Endothelial cell of umbilical vein (primary cell): Measurements from ENCODE around the gene UBXN1. TPM values are rescaled to one million over a fixed set of nuclear protein-coding genes. Genes with fewer than 3 reads are reported as not detected.
A peak's percentile ranks its signal among the peaks of the same experiment; 100 is the strongest.
"Not testable (repeated sequence)": the region's sequence is repeated elsewhere in the genome, so short reads cannot be mapped to it uniquely, and the experiment has no call there.

Experiments
- BruUV-seq: library from RNA; stranded (reverse); fragments of 400-500 nt; replicated peaks from 2 replicates; lab custom pipeline; 2021; lab: Mats Ljungman, UMichigan
- CTCF ChIA-PET: fragments of 300-600, 350-600 bp; sonication (Branson Sonifier 250); formaldehyde crosslinking; loops from one replicate; lab custom pipeline; 2021; ENCODE audit warnings: antibody characterized with exemption, inconsistent platforms; lab: Charles Lee
- POLR2A ChIA-PET: fragments of 300-600, 350-600 bp; sonication (Branson Sonifier 250); formaldehyde crosslinking; loops from one replicate; lab custom pipeline; 2021; ENCODE audit warnings: antibody characterized with exemption, inconsistent platforms; lab: Charles Lee
- DNase-seq: peaks from one replicate; pipeline ENCODE4 v3.0.0-alpha.2; 2011; ENCODE audit warnings: low read depth, low spot score
- FAIRE-seq: peaks from 2 replicates; lab custom pipeline; 2011; peaks lifted over from hg19 to GRCh38; lab: Jason Lieb, UNC
- H2AFZ ChIP-seq: 2 replicates; pipeline ENCODE4 v1.6.0; 2012; ENCODE audit warnings: low read depth, low read length, control low read depth, inconsistent platforms
- H3K27ac ChIP-seq: 2 replicates; pipeline ENCODE4 v1.5.1; 2011; ENCODE audit warnings: low read depth, mild to moderate bottlenecking, control low read depth, low read length, moderate library complexity; ENCODE audit not compliant: insufficient read depth
- H3K27me3 ChIP-seq, 2 experiments: 2 replicates each; pipeline versions ENCODE4 v1.6.0 to v1.6.1; 2011; ENCODE audit warnings: low read length in 2 of 2, mixed read lengths in 1 of 2; ENCODE audit not compliant: control insufficient read depth in 2 of 2, insufficient read depth in 2 of 2
- H3K36me3 ChIP-seq, 2 experiments: 2 replicates in 1 of 2; 3 replicates in 1 of 2; pipeline ENCODE4 v1.5.1; 2011; ENCODE audit warnings: low read length in 2 of 2, mild to moderate bottlenecking in 1 of 2, moderate library complexity in 1 of 2; ENCODE audit not compliant: control insufficient read depth in 2 of 2, insufficient read depth in 2 of 2; ENCODE audit errors: extremely low read depth in 1 of 2
- H3K4me1 ChIP-seq: 3 replicates; pipeline ENCODE4 v1.5.1; 2011; ENCODE audit warnings: mild to moderate bottlenecking, low read length; ENCODE audit not compliant: control insufficient read depth, insufficient read depth; ENCODE audit errors: extremely low read depth
- H3K4me2 ChIP-seq: 2 replicates; pipeline ENCODE4 v1.6.1; 2011; ENCODE audit warnings: low read length, control low read depth, mixed read lengths; ENCODE audit not compliant: insufficient read depth
- H3K4me3 ChIP-seq, 3 experiments: fragments of 200-600 bp in 1 of 3; sonication (generic), shearing (Covaris generic) in 1 of 3; replicated peaks in 1 of 3; 2 replicates each; pipeline ENCODE4 v1.5.1; 2011 to 2016; ENCODE audit warnings: control low read depth in 3 of 3, low read length in 3 of 3, mild to moderate bottlenecking in 2 of 3, inconsistent platforms in 1 of 3, low read depth in 1 of 3, moderate library complexity in 1 of 3; ENCODE audit not compliant: insufficient read depth in 1 of 3
- H3K79me2 ChIP-seq: 2 replicates; pipeline ENCODE4 v1.6.0; 2012; ENCODE audit warnings: low read length, inconsistent platforms; ENCODE audit not compliant: control insufficient read depth, insufficient read depth
- H3K9ac ChIP-seq: replicated peaks from 2 replicates; pipeline ENCODE3; 2011; ENCODE audit warnings: low read length, control low read depth; ENCODE audit not compliant: insufficient read depth; ENCODE audit errors: extremely low read depth
- H3K9me1 ChIP-seq: replicated peaks from 3 replicates; pipeline ENCODE4 v1.6.0; 2011; ENCODE audit warnings: mild to moderate bottlenecking, low read length; ENCODE audit not compliant: control insufficient read depth, insufficient read depth; ENCODE audit errors: extremely low read depth
- H3K9me3 ChIP-seq: replicated peaks from 2 replicates; pipeline ENCODE4 v1.5.1; 2012; ENCODE audit warnings: low read length, inconsistent platforms; ENCODE audit not compliant: control insufficient read depth, insufficient read depth
- H4K20me1 ChIP-seq: replicated peaks from 2 replicates; pipeline ENCODE3; 2011; ENCODE audit warnings: mild to moderate bottlenecking, low read length; ENCODE audit not compliant: control insufficient read depth, insufficient read depth; ENCODE audit errors: extremely low read depth
- CTCF ChIP-seq, 2 donors: IDR thresholded peaks; 1 replicate in 1 of 2; 2 replicates in 1 of 2; pipeline ENCODE4 v1.5.1; 2011; ENCODE audit warnings: low read length in 2 of 2, mild to moderate bottlenecking in 2 of 2, moderate library complexity in 2 of 2, control low read depth in 1 of 2, inconsistent platforms in 1 of 2, low read depth in 1 of 2; ENCODE audit not compliant: insufficient read depth in 1 of 2; ENCODE audit errors: extremely low read depth in 1 of 2
- POLR2AphosphoS5 ChIP-seq: IDR thresholded peaks from 2 replicates; pipeline ENCODE4 v1.6.1; 2012; ENCODE audit warnings: low read depth, mild to moderate bottlenecking, control low read depth, low read length, moderate library complexity; ENCODE audit not compliant: insufficient read depth
- dilution Hi-C: fragments of 300-500 bp; cut with MboI; formaldehyde crosslinking; loops from one replicate; pipeline ENCODE4 v1.15.0; 2019; ENCODE audit warnings: low sequenced_read_pairs; ENCODE audit not compliant: extremely low pct_ligation_motif_present
- intact Hi-C: fragments of 100-400 bp; cut with micrococcal nuclease; formaldehyde crosslinking; loops from one replicate; pipeline ENCODE4 v1.10.0; 2022
- polyA plus RNA-seq, 4 experiments: library from polyadenylated mRNA; depleted of rRNA in 3 of 4; stranded (reverse) in 3 of 4; unstranded in 1 of 4; fragments of >200 nt; gene quantifications; 2 replicates each; pipeline versions ENCODE4 v1.2.1 to v1.2.3, GENCODE V29; 2011 to 2012; ENCODE audit warnings: missing spikeins in 1 of 4
- total RNA-seq: library from RNA; stranded (reverse); gene quantifications from 2 replicates; pipeline ENCODE4 v1.2.3, GENCODE V29; 2021

UBXN1 gene
- total and polyA plus RNA-seq, 2 donors (not counting 3 experiments of a cell fraction or from before 2014, with no cell fraction given) = 113 to 114 TPM

GRCh38 chr11:62694455-62695167, 15.7 kb upstream of the UBXN1 start:
- Histone ChIP-seq H3K9me3 (no peaks in the 10 kb centered on the region), H3K36me3 (peaks cover 5 to 23% of the 10 kb centered on the region in 2 experiments), H4K20me1 (no peaks in the 10 kb centered on the region), H3K9ac (no peak overlapping the region), H3K4me1 (no peaks in the 10 kb centered on the region), H3K4me2 (no peak overlapping the region), H3K9me1 (no peaks in the 10 kb centered on the region), H2AFZ (no peak overlapping the region), H3K27me3 (no peaks in the 10 kb centered on the region), H3K27ac (no peak overlapping the region), H3K4me3 (no peak overlapping the region), H3K79me2 (no peaks in the 10 kb centered on the region)
- no peak for TF ChIP-seq POLR2AphosphoS5
- TF ChIP-seq CTCF (IDR thresholded peaks at IDR 0.05; ENCODE audit: extremely low read depth in 1 of 2, insufficient read depth in 1 of 2, low read depth in 1 of 2, low read length in 2 of 2) = peak; percentile 80 to 83
- FAIRE-seq = peak; percentile 93
- intact Hi-C loops = loop anchor here (1.0 to 2.0 kb wide), 3 partner anchors 14 to 299 kb away; no protein-coding TSS in a partner anchor
- dilution Hi-C loops = no loop called here
- POLR2A ChIA-PET = interaction anchor here (1.1 kb wide), 1 partner anchor 30 kb away, joined by 3 read pairs; the partner anchor contains the start of genes C11orf98 and CSKMT
- BruUV-seq = no TSS peak
- peak; percentile 68 for DNase-seq
- CTCF ChIA-PET = interaction anchor here (0.5 to 8.0 kb wide), 26 partner anchors 11 to 315 kb away, joined by 3 to 118 read pairs (median 4); partner anchors contain the start of genes B3GAT3, C11orf98, CSKMT and EEF1G

- H3K9me3 ChIP-seq, H3K9me1 ChIP-seq, H3K4me3 ChIP-seq, H3K27me3 ChIP-seq, H3K4me2 ChIP-seq, H3K79me2 ChIP-seq, H3K4me1 ChIP-seq, H3K9ac ChIP-seq, dilution Hi-C loops, BruUV-seq, H3K27ac ChIP-seq, FAIRE-seq, DNase-seq, H2AFZ ChIP-seq, H4K20me1 ChIP-seq: not testable (repeated sequence)
- POLR2A ChIA-PET = interaction anchor here (0.5 to 0.7 kb wide), 2 partner anchors 29 to 164 kb away, joined by 4 to 9 read pairs; partner anchors contain the start of genes C11orf98 and CSKMT
- intact Hi-C loops = loop anchor here (1.0 to 2.0 kb wide), 3 partner anchors 13 to 298 kb away; no protein-coding TSS in a partner anchor
- H3K36me3 ChIP-seq = peaks cover 5 to 23% of the 10 kb centered on the region in 2 experiments
- CTCF ChIA-PET = interaction anchor here (0.7 to 8.0 kb wide), 14 partner anchors 12 to 299 kb away, joined by 3 to 118 read pairs (median 5); partner anchors contain the start of genes C11orf98, CSKMT and INTS5
These were observed 14.8 kb upstream of the UBXN1 start for GRCh38 chr11:62693624-62694023.
